Upper lobe of left lung (tissue), 4 donors: ENCODE results near the gene SHQ1.

ENCODE experiments used
- POLR2A ChIP-seq, 4 donors: fragments of 450-650 bp; IDR thresholded peaks; one replicate each; pipeline ENCODE4 v1.5.1; 2016 to 2017; ENCODE audit warnings: antibody characterized with exemption in 4 of 4, mild to moderate bottlenecking in 2 of 4
- POLR2AphosphoS5 ChIP-seq, 2 donors: sonication (generic); formaldehyde crosslinking; IDR thresholded peaks; one replicate each; pipeline ENCODE4 v1.5.1; 2017; ENCODE audit warnings: antibody characterized with exemption in 2 of 2
- TF ChIP-seq, protein P1 (sequence below), 6 experiments: fragments of 450-650 bp in 4 of 6; fragments of 200-600 bp in 2 of 6; sonication (generic) in 2 of 6; IDR thresholded peaks; one replicate each; pipeline ENCODE4 v1.5.1; 2016 to 2019; ENCODE audit warnings: antibody characterized with exemption in 6 of 6

DNA sequence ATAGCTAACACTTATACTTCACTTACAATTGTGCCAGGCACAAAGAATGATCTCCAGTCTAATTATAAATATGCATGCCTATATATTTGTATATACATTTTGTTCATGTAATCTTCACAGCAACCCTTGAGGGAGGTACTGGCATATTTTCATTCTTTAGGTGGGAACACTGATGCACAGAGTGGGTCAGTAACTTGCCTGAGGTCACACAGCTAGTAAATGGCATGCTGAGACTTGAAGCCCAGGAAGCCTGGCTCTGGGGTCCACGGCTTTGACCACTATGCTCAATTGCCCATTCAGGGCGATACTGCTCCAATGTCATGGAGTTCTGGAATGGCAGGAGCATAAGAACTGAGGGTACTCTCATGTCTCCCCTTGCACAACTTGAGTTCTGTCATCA lies 139.8 kb downstream of the SHQ1 start:
- TF ChIP-seq, protein P1, sequence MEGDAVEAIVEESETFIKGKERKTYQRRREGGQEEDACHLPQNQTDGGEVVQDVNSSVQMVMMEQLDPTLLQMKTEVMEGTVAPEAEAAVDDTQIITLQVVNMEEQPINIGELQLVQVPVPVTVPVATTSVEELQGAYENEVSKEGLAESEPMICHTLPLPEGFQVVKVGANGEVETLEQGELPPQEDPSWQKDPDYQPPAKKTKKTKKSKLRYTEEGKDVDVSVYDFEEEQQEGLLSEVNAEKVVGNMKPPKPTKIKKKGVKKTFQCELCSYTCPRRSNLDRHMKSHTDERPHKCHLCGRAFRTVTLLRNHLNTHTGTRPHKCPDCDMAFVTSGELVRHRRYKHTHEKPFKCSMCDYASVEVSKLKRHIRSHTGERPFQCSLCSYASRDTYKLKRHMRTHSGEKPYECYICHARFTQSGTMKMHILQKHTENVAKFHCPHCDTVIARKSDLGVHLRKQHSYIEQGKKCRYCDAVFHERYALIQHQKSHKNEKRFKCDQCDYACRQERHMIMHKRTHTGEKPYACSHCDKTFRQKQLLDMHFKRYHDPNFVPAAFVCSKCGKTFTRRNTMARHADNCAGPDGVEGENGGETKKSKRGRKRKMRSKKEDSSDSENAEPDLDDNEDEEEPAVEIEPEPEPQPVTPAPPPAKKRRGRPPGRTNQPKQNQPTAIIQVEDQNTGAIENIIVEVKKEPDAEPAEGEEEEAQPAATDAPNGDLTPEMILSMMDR (IDR thresholded peaks at IDR 0.05) = no peak
- TF ChIP-seq POLR2AphosphoS5 (IDR thresholded peaks at IDR 0.05) (no peak), POLR2A (IDR thresholded peaks at IDR 0.05) (no peak)
